ENCODE measurements around the gene DLGAP1.

Gene DLGAP1

DNA sequence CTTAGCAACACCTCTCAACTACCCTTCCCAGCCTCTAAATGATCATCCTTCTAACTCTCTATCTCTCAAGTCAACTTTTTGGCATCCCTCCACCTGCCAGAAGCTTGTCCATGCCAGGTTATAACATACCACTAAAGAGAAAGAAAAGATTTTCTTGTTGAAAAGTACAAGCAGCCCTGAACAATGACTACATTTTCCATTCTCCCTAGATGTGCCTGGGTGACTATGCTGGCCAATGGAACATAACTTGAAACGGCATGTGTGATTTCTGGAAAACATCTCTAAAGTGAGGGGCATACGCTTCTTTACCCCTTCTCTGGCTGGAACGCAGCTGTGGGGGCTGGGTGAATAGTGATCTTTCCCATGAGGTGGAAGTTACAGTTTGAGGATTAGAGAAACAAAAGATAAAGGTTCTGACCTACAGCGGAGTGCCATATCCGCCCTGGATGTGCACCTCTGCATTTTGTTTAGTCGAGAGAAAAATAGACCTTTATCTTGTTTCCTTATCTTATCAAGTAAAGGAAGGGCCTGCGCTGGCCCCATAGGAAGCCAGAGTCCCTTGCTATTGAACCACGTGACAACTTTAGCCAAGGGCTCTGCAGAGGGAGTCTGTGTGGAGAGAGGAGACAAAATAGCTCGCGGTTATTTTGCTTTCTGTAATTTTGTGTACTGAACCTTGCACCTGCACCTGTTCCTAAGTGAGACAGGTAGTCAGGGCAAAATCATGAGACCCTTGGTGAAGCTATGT, 568.4 kb downstream of the DLGAP1 start:
- no peak for DNase-seq

DNA sequence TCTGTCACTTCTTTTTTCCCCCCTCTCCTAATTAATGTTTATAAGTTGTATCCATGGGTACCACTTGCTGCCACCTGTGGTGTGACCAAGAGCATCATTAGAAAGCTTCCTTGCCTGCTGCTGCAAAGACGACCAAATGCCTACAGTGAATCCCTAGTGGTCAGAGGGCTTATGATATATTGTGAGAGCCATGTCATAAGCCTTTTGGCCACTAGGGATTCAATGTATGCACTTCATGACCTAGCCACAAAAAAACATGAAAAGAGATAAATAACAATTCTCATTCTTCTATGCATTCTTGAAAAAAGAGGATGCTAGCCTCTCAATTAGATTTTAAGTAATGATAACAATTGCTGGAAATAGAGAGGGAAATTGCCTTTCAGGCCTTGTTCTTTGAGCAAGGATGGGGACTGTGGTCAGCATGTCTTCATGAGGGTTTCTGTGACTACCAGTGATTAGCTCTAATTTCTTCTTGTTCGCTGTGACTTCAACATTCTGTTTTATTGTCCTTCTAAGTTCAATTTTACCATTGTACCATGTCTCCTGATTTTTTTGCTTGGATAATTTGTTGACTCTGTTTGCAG, 569.8 kb downstream of the DLGAP1 start:
- no peak for DNase-seq

DNA sequence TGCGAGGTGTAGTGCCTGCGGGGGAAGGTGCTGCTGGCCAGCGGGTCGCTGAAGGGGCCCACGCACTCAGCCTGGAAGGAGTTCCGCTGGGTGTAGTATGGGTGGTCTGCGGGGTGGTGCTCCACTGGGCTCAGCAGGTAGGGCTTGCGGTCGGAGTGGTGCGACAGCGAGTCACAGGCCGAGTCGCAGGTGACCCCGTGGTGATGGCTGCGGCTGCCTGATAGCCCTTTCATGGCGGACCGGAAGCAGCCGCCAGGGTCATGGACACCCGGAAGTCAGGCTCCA, 575.3 kb downstream of the DLGAP1 start:
- no peak for DNase-seq

DNA sequence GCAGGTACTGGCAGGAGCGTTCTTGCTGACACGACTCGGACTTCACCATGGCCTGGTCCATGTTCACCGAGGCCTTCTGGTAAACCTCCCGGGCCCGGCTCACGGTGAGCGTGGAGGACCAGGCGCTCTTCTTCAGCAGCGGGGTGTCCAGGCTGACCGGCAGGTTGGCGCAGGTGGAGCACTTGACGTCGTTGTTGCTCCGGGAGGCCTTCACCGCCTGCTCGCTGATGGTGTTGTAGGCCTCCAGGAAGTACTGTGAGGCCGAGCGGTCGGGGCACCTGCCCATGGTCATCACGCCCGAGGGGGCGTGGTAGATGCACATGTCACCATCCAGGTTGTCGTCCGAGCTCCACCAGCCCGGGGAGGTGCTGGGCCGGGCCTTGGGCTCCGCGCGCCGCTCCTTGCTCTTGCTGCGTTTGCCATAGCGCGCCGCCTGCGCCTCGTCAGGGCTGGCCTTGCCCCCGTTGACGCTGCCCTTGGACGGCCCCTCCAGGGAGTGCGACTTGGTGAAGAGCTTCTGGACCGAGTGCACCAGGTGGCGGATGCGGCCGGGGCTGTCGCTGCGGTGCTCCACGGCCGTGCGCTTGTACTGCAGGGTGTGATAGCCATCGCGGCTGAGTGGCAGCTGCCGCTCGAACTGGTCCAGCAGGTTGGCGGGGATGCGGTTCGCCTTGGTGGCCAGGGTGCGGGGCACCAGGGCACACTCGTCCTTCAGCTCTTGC, 575.8 kb downstream of the DLGAP1 start:
- no peak for DNase-seq

DNA sequence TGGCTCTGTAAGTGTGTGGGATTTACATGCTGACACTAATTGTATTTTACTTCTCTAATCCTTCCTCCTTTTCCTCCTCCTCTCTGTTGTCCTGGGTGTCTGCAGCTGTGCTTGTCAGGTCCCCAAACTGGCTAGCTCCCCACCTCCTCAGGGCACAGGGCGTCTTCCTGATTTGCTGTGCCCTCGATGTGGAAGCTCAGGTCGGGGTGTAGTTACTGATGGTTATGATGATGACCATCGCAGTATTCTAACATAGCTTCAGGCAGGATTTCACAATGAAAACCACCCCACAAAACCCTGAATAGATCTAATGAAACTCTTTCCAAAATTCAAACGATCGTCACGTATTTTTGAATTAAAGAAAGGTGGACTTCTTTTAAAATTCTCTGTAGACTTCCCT, 576.7 kb downstream of the DLGAP1 start:
- DNase-seq: no peak

DNA sequence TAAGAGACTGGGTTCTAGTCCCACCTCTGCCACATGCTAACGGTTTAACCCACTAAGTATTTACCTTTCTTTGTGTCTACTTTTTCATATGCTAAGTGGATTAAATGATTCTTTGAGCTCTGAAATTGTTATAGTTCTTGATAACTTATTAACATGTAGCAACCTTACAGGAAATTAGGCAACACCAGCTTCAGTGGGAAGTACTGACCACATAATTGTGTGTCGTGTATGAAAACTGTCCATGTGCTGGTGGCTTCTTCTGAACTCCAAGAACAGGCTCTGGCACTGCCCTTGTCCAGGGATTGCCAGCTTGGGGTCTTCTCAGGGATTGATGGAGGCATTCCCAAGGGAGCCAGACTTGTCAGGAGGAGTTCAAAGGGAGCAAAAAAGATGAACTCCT, 577.4 kb downstream of the DLGAP1 start:
- no peak for DNase-seq

DNA sequence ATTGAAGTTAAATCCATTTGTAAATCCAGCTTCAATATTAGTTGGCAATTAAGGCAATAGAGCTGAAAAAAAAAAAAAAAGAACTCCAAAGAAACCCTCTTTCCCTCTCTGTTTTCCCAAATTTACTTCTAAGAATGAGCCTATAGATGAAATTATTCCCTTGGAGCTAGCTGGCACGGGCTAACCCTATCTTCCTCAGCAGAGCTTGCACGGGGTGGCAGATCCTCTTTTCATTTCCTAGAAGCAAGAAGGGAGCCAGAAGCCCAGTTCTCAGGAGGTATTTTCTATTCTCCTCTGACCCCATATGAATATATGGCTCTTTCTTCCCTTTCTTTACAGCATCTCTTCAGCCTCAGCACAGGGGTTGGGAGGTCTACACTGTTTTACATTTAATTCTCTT, 579.1 kb downstream of the DLGAP1 start:
- peak in 1 of 2 experiments; percentile 44 for DNase-seq

DNA sequence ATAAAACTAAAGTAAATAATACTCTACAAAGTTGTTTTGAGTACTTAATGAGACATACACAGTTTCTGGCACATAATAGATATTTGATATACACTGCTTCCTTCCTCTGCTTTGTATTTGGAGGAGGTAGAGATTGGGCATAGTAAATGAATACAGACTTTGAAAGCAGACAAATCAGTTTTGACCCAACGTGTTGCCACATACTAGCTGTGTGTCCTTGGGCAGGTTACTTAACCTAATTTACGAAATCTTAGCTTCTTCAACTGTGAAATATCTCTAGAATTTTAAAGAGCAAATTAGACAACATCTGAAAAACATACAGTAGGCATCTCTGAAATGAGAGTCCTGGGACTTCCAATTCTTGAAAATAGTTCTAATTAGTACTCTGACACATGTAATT, 579.7 kb downstream of the DLGAP1 start:
- DNase-seq: peak in 1 of 2 experiments; percentile 44

DNA sequence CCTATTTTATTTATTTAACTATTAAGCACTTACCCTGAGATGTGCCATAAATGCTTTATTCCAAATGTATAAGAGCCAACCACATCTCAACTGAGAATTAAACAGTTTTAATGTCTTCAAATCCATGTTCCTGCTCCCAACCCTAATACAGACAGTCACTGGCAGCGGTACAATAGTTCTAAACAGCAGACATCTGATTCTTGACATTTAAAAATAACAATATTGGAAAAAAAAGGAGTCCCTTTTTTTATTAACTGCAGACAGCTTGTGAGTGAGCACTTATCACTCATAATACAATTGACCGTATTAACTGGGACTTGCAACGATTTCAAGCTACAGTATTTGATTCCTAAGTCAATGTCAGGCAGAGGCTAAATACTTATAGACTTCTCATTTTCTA, 580.5 kb downstream of the DLGAP1 start:
- DNase-seq: peak in 1 of 2 experiments; percentile 34

DNA sequence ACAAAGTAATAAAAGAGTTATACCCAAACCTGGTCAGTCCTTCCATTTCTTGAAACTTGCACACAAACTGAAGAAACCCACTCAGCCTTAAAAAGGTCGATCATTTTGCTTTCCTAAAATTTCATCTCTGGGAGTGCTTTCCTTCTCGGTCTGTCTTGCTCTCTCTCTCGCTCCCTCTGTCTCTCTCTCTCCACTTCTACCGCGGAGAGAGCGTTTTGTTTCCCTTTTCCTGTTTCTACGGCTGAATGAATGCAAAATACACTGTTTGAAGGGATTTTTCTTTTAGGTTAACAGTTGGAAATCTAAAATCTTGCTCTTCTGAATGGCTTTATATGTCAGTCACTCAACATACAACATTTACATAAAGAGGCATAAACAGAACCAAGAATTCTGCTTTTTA, 581.0 kb downstream of the DLGAP1 start:
- peak in 1 of 2 experiments; percentile 16 for DNase-seq

DNA sequence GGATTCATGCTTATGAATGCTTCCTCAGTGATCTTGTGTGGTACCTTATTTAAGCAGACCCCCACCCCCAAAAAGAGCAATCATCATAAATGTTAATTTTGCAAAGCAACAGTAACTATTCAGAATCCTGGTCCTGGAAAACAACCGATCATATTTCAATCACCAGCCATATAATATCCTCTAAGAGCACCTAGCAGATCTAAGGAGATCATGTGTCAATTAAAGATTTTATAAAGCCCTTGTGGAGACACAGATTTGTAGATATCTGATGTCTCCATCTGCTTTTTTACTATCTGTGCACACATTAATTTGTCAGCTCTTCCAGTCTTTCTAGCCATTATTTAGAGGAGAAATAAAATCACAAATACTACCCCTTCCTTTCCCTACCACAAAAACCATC, 581.4 kb downstream of the DLGAP1 start:
- no peak for DNase-seq

DNA sequence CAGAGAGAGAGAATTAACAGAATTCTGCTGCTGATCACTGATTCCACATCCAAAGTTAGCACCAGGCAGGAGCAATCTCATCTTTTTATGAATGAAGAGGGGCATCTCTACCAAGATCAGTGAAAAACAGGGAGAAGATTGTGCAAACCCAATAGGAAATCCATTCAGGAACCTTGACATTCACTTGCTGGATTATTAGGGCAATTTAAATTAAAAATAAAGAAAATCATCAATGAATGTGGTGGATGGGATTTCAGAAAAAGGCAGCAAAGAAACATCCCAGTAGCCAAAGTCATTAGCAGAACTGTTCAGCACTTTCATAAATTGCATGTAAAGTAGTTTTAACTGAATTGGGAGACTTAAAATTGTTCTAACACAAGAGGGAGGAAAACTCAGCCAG, 581.9 kb downstream of the DLGAP1 start:
- DNase-seq: no peak

DNA sequence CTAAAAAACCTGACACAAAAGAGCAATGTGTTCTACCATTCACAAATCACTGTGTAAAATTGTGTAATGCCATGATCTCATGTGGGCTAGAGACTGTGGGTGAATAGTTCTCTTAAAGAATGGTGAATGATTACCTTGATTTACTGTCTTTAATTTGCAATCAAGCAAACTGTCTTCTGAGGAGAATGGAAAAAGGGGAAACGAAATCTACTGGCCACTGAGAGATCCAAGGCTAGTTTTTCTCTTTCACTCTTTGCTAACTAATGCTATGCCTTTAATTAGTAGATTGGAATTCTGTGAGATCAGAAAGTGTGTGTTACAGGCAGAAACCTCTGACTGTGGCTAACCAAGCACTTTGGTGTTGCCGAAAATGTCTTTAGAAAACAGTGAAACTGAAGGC, 582.5 kb downstream of the DLGAP1 start:
- no peak for DNase-seq

DNA sequence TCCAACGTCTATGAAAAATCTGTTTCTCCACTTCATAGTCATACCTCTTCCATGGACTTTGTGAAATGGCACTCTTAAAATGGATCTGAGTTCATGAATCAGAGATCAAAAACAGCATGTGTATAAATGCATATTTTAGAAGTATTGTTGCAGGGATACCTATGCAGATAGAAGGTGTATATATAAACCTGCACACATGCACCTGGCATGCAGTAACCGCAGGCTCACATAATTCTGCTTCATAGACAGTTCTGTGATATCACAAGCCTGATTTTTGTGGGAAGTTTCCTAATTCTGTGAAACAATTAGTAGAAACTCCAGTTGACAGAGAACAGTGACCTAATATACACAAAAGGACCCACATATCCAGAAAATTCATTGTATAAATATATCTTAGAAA, 583.4 kb downstream of the DLGAP1 start:
- no peak for DNase-seq

DNA sequence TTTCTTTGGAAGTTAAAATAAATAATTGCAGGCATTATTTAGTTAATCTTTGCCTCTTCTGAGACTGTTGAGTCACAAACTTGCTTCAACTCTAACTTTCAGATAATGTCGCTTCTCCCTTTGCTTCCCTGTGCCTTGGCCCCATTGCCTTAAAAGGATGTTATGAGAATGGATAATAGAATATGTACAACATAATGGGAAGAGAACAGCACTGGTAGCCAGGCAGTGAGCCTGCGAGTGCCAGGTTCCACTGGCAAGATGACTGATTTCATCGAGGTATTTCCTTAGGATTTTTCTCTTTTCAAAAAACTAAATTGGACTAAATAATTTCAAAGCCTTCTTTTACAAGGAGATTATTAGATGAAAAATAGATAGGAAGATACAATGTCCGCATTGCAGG, 584.2 kb downstream of the DLGAP1 start:
- no peak for DNase-seq

DNA sequence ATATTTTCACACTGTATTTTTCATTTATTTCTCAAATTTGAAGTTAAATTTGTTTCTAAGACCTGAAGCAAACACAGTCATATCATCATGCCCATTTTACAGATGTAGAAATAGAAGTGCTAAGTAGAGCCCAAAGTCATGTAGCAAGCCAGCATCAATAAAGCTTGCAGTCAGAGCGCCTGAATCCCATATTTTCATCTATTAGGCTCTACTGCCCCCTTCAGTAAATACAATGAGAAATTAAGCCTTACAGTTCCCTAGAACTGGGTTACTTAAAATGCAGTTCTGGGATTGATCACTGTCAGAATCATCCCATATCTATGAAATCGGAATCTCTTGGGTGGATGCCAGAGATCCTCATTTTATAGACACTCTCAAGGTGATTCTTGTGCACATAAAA, 585.3 kb downstream of the DLGAP1 start:
- peak in 1 of 2 experiments; percentile 41 for DNase-seq

DNA sequence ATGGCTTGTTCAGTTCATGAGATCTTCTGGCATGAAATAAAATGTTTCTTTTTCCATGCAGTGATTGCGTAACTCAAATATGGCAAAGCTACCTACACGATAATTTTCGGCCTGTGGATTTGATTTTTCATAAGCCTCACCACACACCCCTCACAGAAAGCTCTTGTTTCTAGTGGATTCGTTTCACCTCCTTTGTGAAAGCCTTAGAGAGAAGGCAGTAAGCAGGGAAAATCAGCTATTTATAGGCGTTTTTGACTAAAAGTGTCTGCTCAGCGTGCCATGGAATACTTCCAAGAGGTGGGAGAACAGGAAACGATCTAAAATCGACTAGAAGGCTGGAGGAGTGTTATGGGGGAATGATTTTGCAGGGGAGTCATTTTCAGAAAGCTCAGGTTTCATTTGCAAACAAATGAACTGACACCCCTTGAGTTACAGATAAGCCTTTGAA, 587.2 kb downstream of the DLGAP1 start:
- no peak for DNase-seq

DNA sequence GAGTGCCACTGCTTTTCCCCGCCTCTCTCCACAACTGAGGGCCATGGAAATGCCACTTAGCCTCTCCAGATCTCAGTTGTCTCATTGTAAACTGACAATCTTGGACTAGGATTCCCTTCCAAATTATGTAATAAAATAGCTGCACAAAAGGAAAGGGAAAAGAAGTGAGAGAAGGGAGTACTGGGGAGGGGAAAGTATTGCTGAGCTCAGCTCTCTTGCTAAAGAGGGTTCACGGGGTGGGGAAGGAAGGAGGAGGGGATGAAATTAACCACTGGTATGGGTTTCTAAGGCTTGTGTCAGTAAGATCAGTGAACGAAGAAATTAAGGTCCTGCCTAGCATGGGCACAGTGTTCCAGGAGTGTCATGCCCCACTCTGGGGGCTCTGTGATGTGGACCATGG, 587.9 kb downstream of the DLGAP1 start:
- no peak for DNase-seq

DNA sequence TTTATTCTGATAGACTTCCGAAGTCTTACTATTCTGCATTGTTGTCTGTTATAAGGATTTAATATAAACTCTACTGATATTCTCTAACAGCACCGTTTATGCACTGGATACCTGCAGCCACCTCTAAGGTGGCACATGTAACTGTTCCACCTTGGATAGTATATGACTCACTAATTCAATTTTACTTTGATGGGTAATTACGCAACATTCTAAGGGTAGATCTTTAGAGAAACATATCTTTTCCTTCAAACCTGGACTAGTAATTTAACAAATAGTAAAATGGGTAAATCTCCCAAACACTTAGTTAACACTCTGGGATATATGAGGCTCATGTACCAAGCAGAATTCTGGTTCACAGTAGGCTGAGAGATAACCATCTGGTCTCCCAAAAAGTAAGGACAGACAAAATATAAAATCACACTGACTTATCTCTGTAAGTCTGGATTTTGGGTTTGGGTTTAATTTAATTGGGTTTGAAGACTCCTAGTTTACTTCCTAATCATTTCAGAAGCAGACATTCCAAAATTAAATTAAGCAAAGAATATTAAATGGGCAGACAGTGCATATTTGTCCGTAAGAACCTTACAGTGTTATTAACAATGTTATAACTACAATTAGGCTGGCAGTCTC, 590.3 kb downstream of the DLGAP1 start:
- no peak for DNase-seq

DNA sequence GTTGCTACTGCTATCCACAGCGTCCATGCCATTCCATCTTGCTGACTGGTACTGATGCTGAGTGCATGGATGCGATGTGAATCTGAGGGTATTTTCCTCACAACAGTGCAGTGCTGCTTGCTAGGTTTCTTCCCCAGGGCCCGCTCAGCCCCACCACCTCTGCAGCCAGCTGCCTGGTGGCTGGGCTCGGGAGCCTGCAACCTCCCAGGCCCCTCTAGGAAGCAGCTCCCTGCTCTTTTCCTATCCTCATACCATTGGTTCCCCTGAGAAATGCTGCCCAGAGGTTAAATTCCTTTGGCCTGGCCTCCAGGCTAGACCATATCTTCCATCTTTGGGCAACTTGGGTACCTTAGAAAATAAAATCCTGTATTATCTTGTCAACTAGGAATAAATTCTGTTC, 591.5 kb downstream of the DLGAP1 start:
- DNase-seq: no peak

DNA sequence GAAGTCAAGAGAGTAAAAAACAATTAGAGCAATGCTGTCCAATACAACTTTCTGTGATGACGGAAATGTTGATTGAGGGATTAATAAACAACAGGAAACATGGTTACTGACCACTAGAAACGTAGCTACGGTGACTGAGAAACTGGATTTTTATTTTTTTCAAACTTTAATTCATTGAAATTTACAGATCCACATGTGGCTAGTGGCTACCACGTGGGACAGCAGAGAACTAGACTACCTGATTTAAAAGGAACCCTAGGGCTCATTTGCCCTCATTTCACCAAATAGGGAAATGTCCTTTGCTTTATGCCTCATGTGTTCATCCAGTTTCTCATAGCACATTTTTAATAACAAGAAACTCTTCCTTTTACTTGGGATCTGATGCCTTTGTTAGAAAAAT, 592.1 kb downstream of the DLGAP1 start:
- no peak for DNase-seq

DNA sequence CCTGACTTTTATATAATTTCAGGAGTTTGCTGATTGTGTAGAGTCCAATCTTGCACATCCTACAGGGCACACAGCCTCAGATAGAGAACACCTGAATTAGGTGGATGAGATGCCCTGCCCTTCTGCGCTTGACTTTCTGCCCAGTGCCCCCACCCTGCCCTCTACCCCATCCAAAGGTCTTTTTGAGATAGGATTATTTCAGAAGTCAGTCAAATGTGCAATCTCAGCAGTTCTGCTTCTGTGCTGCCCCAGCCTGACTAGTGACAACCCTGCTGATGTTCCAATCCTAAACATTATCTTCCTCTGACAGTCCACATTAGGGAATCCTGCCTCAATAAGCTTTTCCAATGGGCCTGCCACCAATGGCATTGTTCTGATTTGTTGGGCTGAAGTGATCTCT, 593.6 kb downstream of the DLGAP1 start:
- DNase-seq: no peak

DNA sequence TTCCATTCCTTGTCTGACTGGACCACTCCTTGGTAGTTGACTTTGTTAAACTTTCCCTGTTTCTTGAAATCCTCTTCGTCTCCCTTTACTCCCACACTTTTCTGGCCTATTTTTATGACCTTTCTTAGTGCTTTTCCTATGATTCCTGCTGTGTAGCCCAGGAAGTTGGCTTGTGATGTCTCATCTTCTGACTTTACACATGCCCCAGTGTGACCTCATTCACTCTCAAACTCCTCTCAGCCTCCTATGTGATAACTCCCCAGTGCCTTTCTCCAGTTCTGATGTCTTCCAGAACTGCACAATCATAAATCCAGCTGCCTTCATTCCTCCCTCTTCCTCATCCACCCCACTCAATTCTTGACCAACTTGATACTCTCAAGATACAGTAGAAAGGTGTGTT, 597.6 kb downstream of the DLGAP1 start:
- no peak for DNase-seq

DNA sequence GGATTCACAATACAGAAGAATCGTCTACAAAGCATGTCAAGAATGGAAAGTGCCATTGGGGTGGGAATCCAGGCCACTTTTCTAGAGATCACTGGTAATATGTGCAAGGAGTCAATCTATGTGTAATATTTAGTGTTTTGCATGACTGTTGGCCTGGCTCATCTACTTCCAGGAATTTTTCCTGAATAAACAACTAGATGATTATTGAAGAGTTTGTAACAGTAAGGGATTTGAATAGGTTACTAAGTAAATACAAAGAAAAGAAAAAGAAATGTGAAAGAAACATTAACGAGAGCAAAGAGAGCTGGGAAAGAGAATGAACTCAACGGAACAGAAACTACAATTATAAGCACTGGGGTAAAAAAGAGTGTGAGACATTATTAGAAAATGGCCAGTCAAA, 599.1 kb downstream of the DLGAP1 start:
- no peak for DNase-seq
